ENCODE results near the gene TAS2R31.
"Not testable (repeated sequence)": the region's sequence is repeated elsewhere in the genome, so short reads cannot be mapped to it uniquely, and the experiment has no call there.

TAS2R31 gene

GRCh38 chr12:11062194-11062593 lies 31.0 kb upstream of the TAS2R31 start, which contains the start of gene TAS2R46:
TSS of gene TAS2R46 (minus strand) at chr12:11062294. CDS start at chr12:11062294, 0 bp downstream.
- CTCF ChIA-PET; H3K27ac ChIP-seq (ENCODE audit: insufficient read depth in 1 of 2, low read depth in 1 of 2, low read length in 2 of 2, poor library complexity in 1 of 2, severe bottlenecking in 2 of 2); H3K4me1 ChIP-seq (ENCODE audit: control extremely low read depth in 1 of 4, control insufficient read depth in 4 of 4, insufficient read depth in 4 of 4, low read length in 3 of 4); H3K9me3 ChIP-seq (ENCODE audit: control extremely low read depth in 1 of 5, control insufficient read depth in 4 of 5, insufficient read depth in 2 of 5, low read depth in 1 of 5, low read length in 4 of 5); H3K36me3 ChIP-seq (ENCODE audit: control insufficient read depth in 4 of 4, insufficient read depth in 4 of 4, low read length in 3 of 4); POLR2A ChIA-PET; H3K4me3 ChIP-seq (ENCODE audit: control insufficient read depth in 1 of 7, extremely low read depth in 1 of 7, insufficient read depth in 4 of 7, low read depth in 2 of 7, low read length in 6 of 7); H3K27me3 ChIP-seq (replicated peaks in 2 of 5; ENCODE audit: control insufficient read depth in 4 of 5, insufficient read depth in 5 of 5, low read length in 4 of 5); DNase-seq: not testable (repeated sequence)
- WGBS (ENCODE audit: insufficient coverage) = no CpG with 5 or more reads among the region's 1 CpG

GRCh38 chr12:11059784-11060183 lies 28.6 kb upstream of the TAS2R31 start:
- H3K4me1 ChIP-seq (ENCODE audit: control extremely low read depth in 1 of 4, control insufficient read depth in 4 of 4, insufficient read depth in 4 of 4, low read length in 3 of 4) = no peaks in the 10 kb centered on the region
- ChIA-PET POLR2A (no interaction called here), CTCF (no interaction called here)
- no peak for DNase-seq
- H3K27me3 ChIP-seq (replicated peaks in 2 of 5; ENCODE audit: control insufficient read depth in 4 of 5, insufficient read depth in 5 of 5, low read length in 4 of 5) = no peaks in the 10 kb centered on the region
- no peak overlapping the region for H3K27ac ChIP-seq (ENCODE audit: insufficient read depth in 1 of 2, low read depth in 1 of 2, low read length in 2 of 2, poor library complexity in 1 of 2, severe bottlenecking in 2 of 2)
- H3K9me3 ChIP-seq (ENCODE audit: control extremely low read depth in 1 of 5, control insufficient read depth in 4 of 5, insufficient read depth in 2 of 5, low read depth in 1 of 5, low read length in 4 of 5) = peaks cover 0 to 2% (median 0%) of the 10 kb centered on the region in 5 experiments
- H3K36me3 ChIP-seq (ENCODE audit: control insufficient read depth in 4 of 4, insufficient read depth in 4 of 4, low read length in 3 of 4) = peaks cover 0 to 11% (median 5%) of the 10 kb centered on the region in 4 experiments
- H3K4me3 ChIP-seq (ENCODE audit: control insufficient read depth in 1 of 7, extremely low read depth in 1 of 7, insufficient read depth in 4 of 7, low read depth in 2 of 7, low read length in 6 of 7) = no peak overlapping the region

GRCh38 chr12:11059041-11059440 lies 27.8 kb upstream of the TAS2R31 start:
- H3K9me3 ChIP-seq (ENCODE audit: control extremely low read depth in 1 of 5, control insufficient read depth in 4 of 5, insufficient read depth in 2 of 5, low read depth in 1 of 5, low read length in 4 of 5) = peaks cover 0 to 2% (median 0%) of the 10 kb centered on the region in 5 experiments
- H3K27ac ChIP-seq (ENCODE audit: insufficient read depth in 1 of 2, low read depth in 1 of 2, low read length in 2 of 2, poor library complexity in 1 of 2, severe bottlenecking in 2 of 2) = no peak overlapping the region
- 97% methylated on average over 3 of the region's 3 CpGs for WGBS (ENCODE audit: insufficient coverage)
- CTCF ChIA-PET = no interaction called here
- H3K36me3 ChIP-seq (ENCODE audit: control insufficient read depth in 4 of 4, insufficient read depth in 4 of 4, low read length in 3 of 4) = peaks cover 0 to 9% (median 5%) of the 10 kb centered on the region in 4 experiments
- no peak overlapping the region for H3K4me3 ChIP-seq (ENCODE audit: control insufficient read depth in 1 of 7, extremely low read depth in 1 of 7, insufficient read depth in 4 of 7, low read depth in 2 of 7, low read length in 6 of 7)
- H3K4me1 ChIP-seq (ENCODE audit: control extremely low read depth in 1 of 4, control insufficient read depth in 4 of 4, insufficient read depth in 4 of 4, low read length in 3 of 4) = no peaks in the 10 kb centered on the region
- DNase-seq = no peak
- POLR2A ChIA-PET = no interaction called here
- H3K27me3 ChIP-seq (replicated peaks in 2 of 5; ENCODE audit: control insufficient read depth in 4 of 5, insufficient read depth in 5 of 5, low read length in 4 of 5) = no peaks in the 10 kb centered on the region

- no peak overlapping the region for H3K4me3 ChIP-seq (ENCODE audit: control insufficient read depth in 1 of 7, extremely low read depth in 1 of 7, insufficient read depth in 4 of 7, low read depth in 2 of 7, low read length in 6 of 7)
- peaks cover 0 to 25% (median 4%) of the 10 kb centered on the region in 5 experiments for H3K9me3 ChIP-seq (ENCODE audit: control extremely low read depth in 1 of 5, control insufficient read depth in 4 of 5, insufficient read depth in 2 of 5, low read depth in 1 of 5, low read length in 4 of 5)
- H3K27me3 ChIP-seq (replicated peaks in 2 of 5; ENCODE audit: control insufficient read depth in 4 of 5, insufficient read depth in 5 of 5, low read length in 4 of 5) = no peaks in the 10 kb centered on the region
- POLR2A ChIA-PET = no interaction called here
- no CpG with 5 or more reads among the region's 2 CpGs for WGBS (ENCODE audit: insufficient coverage)
- no peaks in the 10 kb centered on the region for H3K4me1 ChIP-seq (ENCODE audit: control extremely low read depth in 1 of 4, control insufficient read depth in 4 of 4, insufficient read depth in 4 of 4, low read length in 3 of 4)
- no peak for DNase-seq
- no peak overlapping the region for H3K27ac ChIP-seq (ENCODE audit: insufficient read depth in 1 of 2, low read depth in 1 of 2, low read length in 2 of 2, poor library complexity in 1 of 2, severe bottlenecking in 2 of 2)
- H3K36me3 ChIP-seq (ENCODE audit: control insufficient read depth in 4 of 4, insufficient read depth in 4 of 4, low read length in 3 of 4) = peaks cover 0 to 12% (median 8%) of the 10 kb centered on the region in 4 experiments
- CTCF ChIA-PET = no interaction called here
Observed at GRCh38 chr12:11055306-11055705, 24.1 kb upstream of the TAS2R31 start.

GRCh38 chr12:11049806-11050531 lies 18.8 kb upstream of the TAS2R31 start:
- H3K27me3 ChIP-seq (replicated peaks in 2 of 5; ENCODE audit: control insufficient read depth in 4 of 5, insufficient read depth in 5 of 5, low read length in 4 of 5); POLR2A ChIA-PET; CTCF ChIA-PET; H3K4me1 ChIP-seq (ENCODE audit: control extremely low read depth in 1 of 4, control insufficient read depth in 4 of 4, insufficient read depth in 4 of 4, low read length in 3 of 4); H3K27ac ChIP-seq (ENCODE audit: insufficient read depth in 1 of 2, low read depth in 1 of 2, low read length in 2 of 2, poor library complexity in 1 of 2, severe bottlenecking in 2 of 2); H3K4me3 ChIP-seq (ENCODE audit: control insufficient read depth in 1 of 7, extremely low read depth in 1 of 7, insufficient read depth in 4 of 7, low read depth in 2 of 7, low read length in 6 of 7): not testable (repeated sequence)
- 100% methylated on average over 5 of the region's 7 CpGs for WGBS (ENCODE audit: insufficient coverage)
- DNase-seq = peak in 1 of 3 donors; percentile 2
- Histone ChIP-seq H3K9me3 (ENCODE audit: control extremely low read depth in 1 of 5, control insufficient read depth in 4 of 5, insufficient read depth in 2 of 5, low read depth in 1 of 5, low read length in 4 of 5) (peaks cover 0 to 33% (median 10%) of the 10 kb centered on the region in 5 experiments), H3K36me3 (ENCODE audit: control insufficient read depth in 4 of 4, insufficient read depth in 4 of 4, low read length in 3 of 4) (peaks cover 7 to 34% (median 8%) of the 10 kb centered on the region in 4 experiments)

- peaks cover 0 to 19% (median 0%) of the 10 kb centered on the region in 5 experiments for H3K9me3 ChIP-seq (ENCODE audit: control extremely low read depth in 1 of 5, control insufficient read depth in 4 of 5, insufficient read depth in 2 of 5, low read depth in 1 of 5, low read length in 4 of 5)
- H3K27me3 ChIP-seq (replicated peaks in 2 of 5; ENCODE audit: control insufficient read depth in 4 of 5, insufficient read depth in 5 of 5, low read length in 4 of 5); POLR2A ChIA-PET; H3K4me1 ChIP-seq (ENCODE audit: control extremely low read depth in 1 of 4, control insufficient read depth in 4 of 4, insufficient read depth in 4 of 4, low read length in 3 of 4); DNase-seq; CTCF ChIA-PET; H3K27ac ChIP-seq (ENCODE audit: insufficient read depth in 1 of 2, low read depth in 1 of 2, low read length in 2 of 2, poor library complexity in 1 of 2, severe bottlenecking in 2 of 2); H3K4me3 ChIP-seq (ENCODE audit: control insufficient read depth in 1 of 7, extremely low read depth in 1 of 7, insufficient read depth in 4 of 7, low read depth in 2 of 7, low read length in 6 of 7): not testable (repeated sequence)
- peaks cover 3 to 54% (median 12%) of the 10 kb centered on the region in 4 experiments for H3K36me3 ChIP-seq (ENCODE audit: control insufficient read depth in 4 of 4, insufficient read depth in 4 of 4, low read length in 3 of 4)
- 80% methylated on average over 1 of the region's 2 CpGs for WGBS (ENCODE audit: insufficient coverage)
Observed at GRCh38 chr12:11041366-11041765, 10.2 kb upstream of the TAS2R31 start.

GRCh38 chr12:11040162-11040561 lies 9.0 kb upstream of the TAS2R31 start:
- DNase-seq = no peak
- Histone ChIP-seq H3K4me3 (ENCODE audit: control insufficient read depth in 1 of 7, extremely low read depth in 1 of 7, insufficient read depth in 4 of 7, low read depth in 2 of 7, low read length in 6 of 7) (no peak overlapping the region), H3K27ac (ENCODE audit: insufficient read depth in 1 of 2, low read depth in 1 of 2, low read length in 2 of 2, poor library complexity in 1 of 2, severe bottlenecking in 2 of 2) (no peak overlapping the region), H3K27me3 (replicated peaks in 2 of 5; ENCODE audit: control insufficient read depth in 4 of 5, insufficient read depth in 5 of 5, low read length in 4 of 5) (no peaks in the 10 kb centered on the region), H3K4me1 (ENCODE audit: control extremely low read depth in 1 of 4, control insufficient read depth in 4 of 4, insufficient read depth in 4 of 4, low read length in 3 of 4) (no peaks in the 10 kb centered on the region), H3K36me3 (ENCODE audit: control insufficient read depth in 4 of 4, insufficient read depth in 4 of 4, low read length in 3 of 4) (peaks cover 0 to 45% (median 11%) of the 10 kb centered on the region in 4 experiments), H3K9me3 (ENCODE audit: control extremely low read depth in 1 of 5, control insufficient read depth in 4 of 5, insufficient read depth in 2 of 5, low read depth in 1 of 5, low read length in 4 of 5) (peaks cover 0 to 19% (median 3%) of the 10 kb centered on the region in 5 experiments)
- ChIA-PET POLR2A (no interaction called here), CTCF (no interaction called here)
- WGBS (ENCODE audit: insufficient coverage) = no CpG with 5 or more reads among the region's 1 CpG
